IMR-90 (cell line): ENCODE data around the gene PAQR4. TPM values are rescaled to one million over a fixed set of nuclear protein-coding genes. Genes with fewer than 3 reads are reported as not detected.

Experiments used
- ATAC-seq: fragments of 200-7000 bp; cut with Tn5 transposase; 2 replicates; pipeline ENCODE4 v1.9.1; 2020; ENCODE audit warnings: low read depth, mild to moderate bottlenecking, moderate library complexity
- BruUV-seq: library from RNA; stranded (reverse); fragments of 400-500 nt; replicated peaks from 2 replicates; lab custom pipeline; 2021; lab: Mats Ljungman, UMichigan
- CTCF ChIA-PET: fragments of 300-600 bp; formaldehyde crosslinking; extraction: SDS; loops from one replicate; lab custom pipeline; 2021; ENCODE audit warnings: antibody characterized with exemption; lab: Yijun Ruan, JAX
- POLR2A ChIA-PET: fragments of 300-600 bp; sonication (Branson Sonifier 250); formaldehyde crosslinking; loops from one replicate; lab custom pipeline; 2022; ENCODE audit warnings: antibody characterized with exemption; ENCODE audit not compliant: unreplicated experiment; lab: Charles Lee
- DNase-seq: peaks from one replicate; pipeline ENCODE4 v3.0.0; 2013
- H2AFZ ChIP-seq: replicated peaks from 2 replicates; pipeline ENCODE3; 2013; ENCODE audit warnings: low read length, mild to moderate bottlenecking; ENCODE audit not compliant: poor library complexity
- H2AK5ac ChIP-seq: 2 replicates; pipeline ENCODE4 v1.6.1; 2013; ENCODE audit warnings: low read depth, low read length, inconsistent platforms
- H2AK9ac ChIP-seq: replicated peaks from 2 replicates; pipeline ENCODE3; 2013; ENCODE audit warnings: mild to moderate bottlenecking, low read depth, low read length, moderate library complexity; ENCODE audit not compliant: poor library complexity
- H2BK120ac ChIP-seq: 2 replicates; pipeline ENCODE4 v1.6.1; 2013; ENCODE audit warnings: low read depth, low read length, inconsistent platforms
- H2BK15ac ChIP-seq: 3 replicates; pipeline ENCODE4 v1.6.1; 2013; ENCODE audit warnings: low read depth, low read length, inconsistent platforms
- H2BK20ac ChIP-seq: 2 replicates; pipeline ENCODE4 v1.6.1; 2013; ENCODE audit warnings: low read depth, mild to moderate bottlenecking, inconsistent platforms, low read length, moderate library complexity
- H2BK5ac ChIP-seq: 2 replicates; pipeline ENCODE4 v1.6.1; 2013; ENCODE audit warnings: mild to moderate bottlenecking, low read depth, low read length, inconsistent platforms; ENCODE audit not compliant: poor library complexity, severe bottlenecking
- H3K14ac ChIP-seq: replicated peaks from 2 replicates; pipeline ENCODE4 v1.6.1; 2013; ENCODE audit warnings: low read depth, low read length, inconsistent platforms
- H3K18ac ChIP-seq: 2 replicates; pipeline ENCODE4 v1.6.1; 2013; ENCODE audit warnings: low read depth, low read length, control low read depth
- H3K23ac ChIP-seq: 2 replicates; pipeline ENCODE4 v1.6.1; 2013; ENCODE audit warnings: low read depth, low read length, inconsistent platforms
- H3K27ac ChIP-seq: 2 replicates; pipeline ENCODE4 v1.5.1; 2013; ENCODE audit warnings: mild to moderate bottlenecking, control low read depth, low read length; ENCODE audit not compliant: insufficient read depth
- H3K27me3 ChIP-seq: 2 replicates; pipeline ENCODE4 v1.6.1; 2013; ENCODE audit warnings: low read length; ENCODE audit not compliant: control insufficient read depth, insufficient read depth
- H3K36me3 ChIP-seq: 2 replicates; pipeline ENCODE4 v1.6.1; 2013; ENCODE audit warnings: low read length, mixed read lengths; ENCODE audit not compliant: control insufficient read depth, insufficient read depth
- H3K4ac ChIP-seq: 2 replicates; pipeline ENCODE4 v1.6.1; 2013; ENCODE audit warnings: low read depth, low read length, inconsistent platforms
- H3K4me1 ChIP-seq: 2 replicates; pipeline ENCODE4 v1.6.1; 2013; ENCODE audit warnings: low read length, mixed read lengths; ENCODE audit not compliant: control insufficient read depth, insufficient read depth
- H3K4me2 ChIP-seq: 2 replicates; pipeline ENCODE4 v1.6.1; 2013; ENCODE audit warnings: low read depth, mild to moderate bottlenecking, control low read depth, low read length, moderate library complexity
- H3K4me3 ChIP-seq: 2 replicates; pipeline ENCODE4 v1.5.1; 2013; ENCODE audit warnings: low read depth, mild to moderate bottlenecking, control low read depth, low read length, moderate library complexity; ENCODE audit not compliant: insufficient read depth
- H3K56ac ChIP-seq: 2 replicates; pipeline ENCODE4 v1.6.1; 2013; ENCODE audit warnings: low read length, inconsistent platforms; ENCODE audit not compliant: insufficient read depth; ENCODE audit errors: extremely low read depth
- H3K79me1 ChIP-seq, 2 experiments: 2 replicates each; pipeline ENCODE4 v1.6.1; 2013; ENCODE audit warnings: low read length in 2 of 2, inconsistent platforms in 1 of 2, low read depth in 1 of 2
- H3K9ac ChIP-seq: 2 replicates; pipeline ENCODE4 v1.6.1; 2013; ENCODE audit warnings: low read depth, low read length, control low read depth
- H3K9me1 ChIP-seq: 2 replicates; pipeline ENCODE4 v1.6.1; 2013; ENCODE audit warnings: low read length, inconsistent platforms; ENCODE audit not compliant: insufficient read depth
- H3K9me3 ChIP-seq: 2 replicates; pipeline ENCODE4 v1.6.1; 2013; ENCODE audit warnings: low read length; ENCODE audit not compliant: control insufficient read depth, insufficient read depth
- H4K20me1 ChIP-seq: 2 replicates; pipeline ENCODE4 v1.6.1; 2013; ENCODE audit warnings: low read length, inconsistent platforms; ENCODE audit not compliant: insufficient read depth
- H4K5ac ChIP-seq: 2 replicates; pipeline ENCODE4 v1.6.1; 2013; ENCODE audit warnings: mild to moderate bottlenecking, low read depth, low read length, control low read depth
- H4K8ac ChIP-seq, 2 experiments: 2 replicates each; pipeline ENCODE4 v1.6.1; 2013; ENCODE audit warnings: low read depth in 2 of 2, low read length in 2 of 2, control low read depth in 1 of 2, inconsistent platforms in 1 of 2
- H4K91ac ChIP-seq: 2 replicates; pipeline ENCODE4 v1.6.1; 2013; ENCODE audit warnings: low read depth, low read length, inconsistent platforms; ENCODE audit not compliant: insufficient read depth
- CHD1 ChIP-seq: IDR thresholded peaks from 2 replicates; pipeline ENCODE4 v1.6.1; 2012; ENCODE audit warnings: low read depth, low read length, improper control_type of control experiment
- FOS ChIP-seq: fragments of 150-350 bp; IDR thresholded peaks from 2 replicates; pipeline ENCODE4 v1.6.1; 2016; ENCODE audit warnings: low read depth, low read length
- MAZ ChIP-seq: IDR thresholded peaks from 2 replicates; pipeline ENCODE4 v1.6.1; 2012; ENCODE audit warnings: low read depth, mild to moderate bottlenecking, low read length, improper control_type of control experiment, moderate library complexity, borderline replicate concordance
- RAD21 ChIP-seq: IDR thresholded peaks from 2 replicates; pipeline ENCODE4 v1.6.1; 2012; ENCODE audit warnings: low read length, improper control_type of control experiment
- RCOR1 ChIP-seq: IDR thresholded peaks from 2 replicates; pipeline ENCODE4 v1.6.1; 2012; ENCODE audit warnings: mild to moderate bottlenecking, low read length, improper control_type of control experiment; ENCODE audit not compliant: insufficient replicate concordance
- RFX5 ChIP-seq: IDR thresholded peaks from 2 replicates; pipeline ENCODE4 v1.8.0; 2012; ENCODE audit warnings: low read depth, mild to moderate bottlenecking, low read length, moderate library complexity
- SMC3 ChIP-seq: fragments of 150-350 bp; IDR thresholded peaks from 2 replicates; pipeline ENCODE4 v1.6.1; 2016; ENCODE audit warnings: low read depth, mild to moderate bottlenecking, antibody characterized with exemption, low read length, moderate library complexity
- WGBS, 2 experiments: methylation state at CpG; one replicate each; pipeline versions ENCODE4 v1.1.5 to v1.1.7; 2013; ENCODE audit warnings: missing lambda C conversion rate in 2 of 2; ENCODE audit not compliant: insufficient read length in 1 of 2; ENCODE audit errors: extremely low coverage in 2 of 2; 5-methylcytosine and 5-hydroxymethylcytosine counted together
- dilution Hi-C: fragments of 300-500 bp; cut with HindIII; formaldehyde crosslinking; loops from one replicate; pipeline ENCODE4 v1.14.3; 2018; ENCODE audit warnings: low sequenced_read_pairs; ENCODE audit not compliant: unreplicated experiment
- in situ Hi-C: fragments of 300-500 bp; cut with MboI; formaldehyde crosslinking; loops from 3 replicates; pipeline ENCODE4 v1.14.3; 2019; ENCODE audit warnings: low sequenced_read_pairs, inconsistent platforms, mixed read lengths
- intact Hi-C: fragments of 100-400 bp; cut with micrococcal nuclease; formaldehyde crosslinking; loops from 2 replicates; pipeline ENCODE4 v1.10.0; 2022
- polyA plus RNA-seq, 3 experiments: library from polyadenylated mRNA; depleted of rRNA; stranded (reverse); fragments of >200 nt; gene quantifications; 2 replicates each; pipeline ENCODE4 v1.2.3, GENCODE V29; 2012; ENCODE audit warnings: low replicate concordance in 1 of 3
- total RNA-seq: library from RNA; depleted of rRNA; stranded (reverse); fragments of >200 nt; gene quantifications from 2 replicates; pipeline ENCODE4 v1.2.3, GENCODE V29; 2012
- TF ChIP-seq, protein P1 (sequence below): fragments of 150-350 bp; IDR thresholded peaks from 2 replicates; pipeline ENCODE4 v1.6.1; 2016; ENCODE audit warnings: low read depth, mild to moderate bottlenecking, low read length, moderate library complexity, borderline replicate concordance
- TF ChIP-seq, protein P2 (sequence below): fragments of 150-350 bp; IDR thresholded peaks from 2 replicates; pipeline ENCODE4 v1.6.1; 2017; ENCODE audit warnings: mild to moderate bottlenecking, antibody characterized with exemption, low read length, low read depth
- TF ChIP-seq, protein P3 (sequence below): conservative IDR thresholded peaks from 2 replicates; pipeline ENCODE4 v1.5.1; 2012; ENCODE audit warnings: mild to moderate bottlenecking, low read depth, low read length, improper control_type of control experiment

PAQR4 gene
- total and polyA plus RNA-seq, 2 of the 4 experiments (the other 2 are of a cell fraction) = 2.2 to 10.0 TPM

DNA sequence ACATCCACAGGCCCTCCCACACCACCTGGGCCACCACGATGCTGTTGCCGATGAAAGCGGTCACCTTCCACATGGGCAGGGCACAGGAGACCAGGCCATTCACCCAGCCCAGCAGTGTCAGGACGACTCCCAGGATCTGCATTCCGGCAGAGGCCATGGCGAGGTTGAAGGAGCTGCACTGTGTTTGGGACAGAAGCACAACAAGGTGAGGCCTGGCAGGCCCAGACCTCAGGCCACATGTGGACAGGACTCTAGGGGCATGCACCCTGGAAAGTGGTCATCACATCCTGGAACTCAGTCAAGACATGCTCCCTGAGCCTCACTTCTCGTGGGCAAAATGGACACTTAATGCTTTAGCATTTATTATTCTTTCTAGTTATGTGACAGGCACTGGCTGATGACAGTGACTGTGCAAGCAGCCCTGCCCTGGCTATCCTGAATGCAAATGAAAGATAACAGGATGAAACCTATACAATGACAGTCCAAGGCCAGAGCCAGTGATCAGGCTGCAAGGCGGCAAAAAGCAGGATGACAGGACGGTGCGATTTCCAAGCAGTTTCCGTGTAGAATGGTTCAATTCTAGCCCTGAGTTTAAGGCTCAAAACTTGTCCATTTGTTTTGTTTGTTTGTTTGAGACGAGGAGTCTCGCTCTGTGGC, 46.8 kb downstream of the PAQR4 start:
- DNase-seq (no peak), ATAC-seq (no peak)
- intact Hi-C loops = no loop called here
- CTCF ChIA-PET = no interaction called here
- H3K18ac ChIP-seq = no peak overlapping the region
- peaks cover 30% of the 10 kb centered on the region for H3K27me3 ChIP-seq
- H3K4ac ChIP-seq = no peak overlapping the region
- no peak overlapping the region for H2AK5ac ChIP-seq
- no TSS peak for BruUV-seq
- H4K5ac ChIP-seq = no peak overlapping the region
- no peak overlapping the region for H2BK20ac ChIP-seq
- H3K27ac ChIP-seq = no peak overlapping the region
- H3K56ac ChIP-seq = no peak overlapping the region
- H3K4me1 ChIP-seq = 0 out of 2 replicates have a peak, but pooled peaks cover 3% of the 10 kb centered on the region
- H4K20me1 ChIP-seq = peaks cover 10% of the 10 kb centered on the region
- no peak overlapping the region for H3K14ac ChIP-seq
- H3K4me2 ChIP-seq = no peak overlapping the region
- WGBS, 2 experiments = 75% methylated on average over 5 of the region's 13 CpGs; no CpG with 5 or more reads in 1 of the 2 experiments
- no peak overlapping the region for H2BK120ac ChIP-seq
- POLR2A ChIA-PET = no interaction called here
- H4K91ac ChIP-seq = no peak overlapping the region
- no peak overlapping the region for H2AFZ ChIP-seq
- H3K9ac ChIP-seq = no peak overlapping the region
- no peak for TF ChIP-seq MAZ
- TF ChIP-seq, protein P1, sequence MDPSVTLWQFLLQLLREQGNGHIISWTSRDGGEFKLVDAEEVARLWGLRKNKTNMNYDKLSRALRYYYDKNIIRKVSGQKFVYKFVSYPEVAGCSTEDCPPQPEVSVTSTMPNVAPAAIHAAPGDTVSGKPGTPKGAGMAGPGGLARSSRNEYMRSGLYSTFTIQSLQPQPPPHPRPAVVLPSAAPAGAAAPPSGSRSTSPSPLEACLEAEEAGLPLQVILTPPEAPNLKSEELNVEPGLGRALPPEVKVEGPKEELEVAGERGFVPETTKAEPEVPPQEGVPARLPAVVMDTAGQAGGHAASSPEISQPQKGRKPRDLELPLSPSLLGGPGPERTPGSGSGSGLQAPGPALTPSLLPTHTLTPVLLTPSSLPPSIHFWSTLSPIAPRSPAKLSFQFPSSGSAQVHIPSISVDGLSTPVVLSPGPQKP = no peak
- no peak for TF ChIP-seq RFX5
- TF ChIP-seq CHD1 = no peak
- TF ChIP-seq, protein P2, sequence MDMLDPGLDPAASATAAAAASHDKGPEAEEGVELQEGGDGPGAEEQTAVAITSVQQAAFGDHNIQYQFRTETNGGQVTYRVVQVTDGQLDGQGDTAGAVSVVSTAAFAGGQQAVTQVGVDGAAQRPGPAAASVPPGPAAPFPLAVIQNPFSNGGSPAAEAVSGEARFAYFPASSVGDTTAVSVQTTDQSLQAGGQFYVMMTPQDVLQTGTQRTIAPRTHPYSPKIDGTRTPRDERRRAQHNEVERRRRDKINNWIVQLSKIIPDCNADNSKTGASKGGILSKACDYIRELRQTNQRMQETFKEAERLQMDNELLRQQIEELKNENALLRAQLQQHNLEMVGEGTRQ = no peak
- TF ChIP-seq SMC3 = no peak
- TF ChIP-seq FOS = no peak
- no peak for TF ChIP-seq RAD21
- no peak for TF ChIP-seq RCOR1
- TF ChIP-seq, protein P3, sequence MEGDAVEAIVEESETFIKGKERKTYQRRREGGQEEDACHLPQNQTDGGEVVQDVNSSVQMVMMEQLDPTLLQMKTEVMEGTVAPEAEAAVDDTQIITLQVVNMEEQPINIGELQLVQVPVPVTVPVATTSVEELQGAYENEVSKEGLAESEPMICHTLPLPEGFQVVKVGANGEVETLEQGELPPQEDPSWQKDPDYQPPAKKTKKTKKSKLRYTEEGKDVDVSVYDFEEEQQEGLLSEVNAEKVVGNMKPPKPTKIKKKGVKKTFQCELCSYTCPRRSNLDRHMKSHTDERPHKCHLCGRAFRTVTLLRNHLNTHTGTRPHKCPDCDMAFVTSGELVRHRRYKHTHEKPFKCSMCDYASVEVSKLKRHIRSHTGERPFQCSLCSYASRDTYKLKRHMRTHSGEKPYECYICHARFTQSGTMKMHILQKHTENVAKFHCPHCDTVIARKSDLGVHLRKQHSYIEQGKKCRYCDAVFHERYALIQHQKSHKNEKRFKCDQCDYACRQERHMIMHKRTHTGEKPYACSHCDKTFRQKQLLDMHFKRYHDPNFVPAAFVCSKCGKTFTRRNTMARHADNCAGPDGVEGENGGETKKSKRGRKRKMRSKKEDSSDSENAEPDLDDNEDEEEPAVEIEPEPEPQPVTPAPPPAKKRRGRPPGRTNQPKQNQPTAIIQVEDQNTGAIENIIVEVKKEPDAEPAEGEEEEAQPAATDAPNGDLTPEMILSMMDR = no peak
- dilution Hi-C loops = no loop called here
- no peaks in the 10 kb centered on the region for H3K9me3 ChIP-seq
- H3K79me1 ChIP-seq = peaks cover 0 to 8% of the 10 kb centered on the region in 2 experiments; a peak in 2 of 4 replicates
- in situ Hi-C loops = no loop called here
- H3K4me3 ChIP-seq = no peak overlapping the region
- no peak overlapping the region for H4K8ac ChIP-seq
- H3K9me1 ChIP-seq = no peaks in the 10 kb centered on the region
- no peak overlapping the region for H2AK9ac ChIP-seq
- no peak overlapping the region for H3K23ac ChIP-seq
- H2BK15ac ChIP-seq = no peak overlapping the region
- no peaks in the 10 kb centered on the region for H3K36me3 ChIP-seq
- H2BK5ac ChIP-seq = no peak overlapping the region
